Stomach (tissue), 4 donors: ENCODE results near the gene ZNF614.

Source experiments
- POLR2A ChIP-seq, 4 donors: fragments of 450-650 bp; IDR thresholded peaks; one replicate each; pipeline ENCODE4 v1.6.1; 2016; ENCODE audit warnings: antibody characterized with exemption in 4 of 4, control low read depth in 2 of 4, mild to moderate bottlenecking in 1 of 4, moderate library complexity in 1 of 4
- TF ChIP-seq, protein P1 (sequence below), 7 experiments: fragments of 450-650 bp in 4 of 7; fragments of 200-600 bp in 3 of 7; sonication (generic) in 3 of 7; IDR thresholded peaks; one replicate each; pipeline ENCODE4 v1.5.1; 2016 to 2019; ENCODE audit warnings: antibody characterized with exemption in 7 of 7, control low read depth in 2 of 7, mild to moderate bottlenecking in 1 of 7

DNA sequence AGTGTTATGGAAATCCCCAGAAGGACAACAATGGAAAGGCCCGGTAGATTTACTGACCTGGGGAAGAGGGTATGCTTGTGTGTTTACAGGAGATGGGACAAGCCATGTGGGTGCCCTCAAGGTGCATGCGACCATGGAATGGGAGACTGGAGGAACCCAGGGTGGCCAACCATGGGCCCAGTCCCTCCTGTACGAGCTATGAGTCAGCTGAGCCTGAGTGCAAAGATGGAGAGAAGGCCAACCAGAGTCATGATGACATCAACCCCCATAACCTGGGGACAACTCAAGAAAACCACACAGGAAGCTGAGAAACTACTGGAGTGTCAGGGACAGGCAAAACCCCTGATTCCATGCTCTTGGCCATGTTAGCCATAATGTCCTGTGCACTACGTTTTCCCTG lies 49.3 kb downstream of the ZNF614 start:
- no peak for TF ChIP-seq POLR2A (IDR thresholded peaks at IDR 0.05)
- TF ChIP-seq, protein P1, sequence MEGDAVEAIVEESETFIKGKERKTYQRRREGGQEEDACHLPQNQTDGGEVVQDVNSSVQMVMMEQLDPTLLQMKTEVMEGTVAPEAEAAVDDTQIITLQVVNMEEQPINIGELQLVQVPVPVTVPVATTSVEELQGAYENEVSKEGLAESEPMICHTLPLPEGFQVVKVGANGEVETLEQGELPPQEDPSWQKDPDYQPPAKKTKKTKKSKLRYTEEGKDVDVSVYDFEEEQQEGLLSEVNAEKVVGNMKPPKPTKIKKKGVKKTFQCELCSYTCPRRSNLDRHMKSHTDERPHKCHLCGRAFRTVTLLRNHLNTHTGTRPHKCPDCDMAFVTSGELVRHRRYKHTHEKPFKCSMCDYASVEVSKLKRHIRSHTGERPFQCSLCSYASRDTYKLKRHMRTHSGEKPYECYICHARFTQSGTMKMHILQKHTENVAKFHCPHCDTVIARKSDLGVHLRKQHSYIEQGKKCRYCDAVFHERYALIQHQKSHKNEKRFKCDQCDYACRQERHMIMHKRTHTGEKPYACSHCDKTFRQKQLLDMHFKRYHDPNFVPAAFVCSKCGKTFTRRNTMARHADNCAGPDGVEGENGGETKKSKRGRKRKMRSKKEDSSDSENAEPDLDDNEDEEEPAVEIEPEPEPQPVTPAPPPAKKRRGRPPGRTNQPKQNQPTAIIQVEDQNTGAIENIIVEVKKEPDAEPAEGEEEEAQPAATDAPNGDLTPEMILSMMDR (IDR thresholded peaks at IDR 0.05) = no peak
